HG02763 (cell line): ENCODE data around the gene ABHD17B.
A peak's percentile ranks its signal among the peaks of the same experiment; 100 is the strongest.
"Not testable (repeated sequence)": the region's sequence is repeated elsewhere in the genome, so short reads cannot be mapped to it uniquely, and the experiment has no call there.

ENCODE experiments used
- ATAC-seq: cut with Tn5 transposase; IDR thresholded peaks from one replicate; pipeline ENCODE4 v1.9.1; 2021; ENCODE audit warnings: mild to moderate bottlenecking, moderate library complexity; ENCODE audit not compliant: unreplicated experiment

The ABHD17B gene

GRCh38 chr9:71911061-71911907, at the start of gene ABHD17B, which contains the start of gene C9orf85:
Gene ABHD17B, minus strand, starts transcription at chr9:71911193. Its CDS starts 36,113 bp downstream, at chr9:71875080.
Gene C9orf85, plus strand, starts transcription at chr9:71911639. Its CDS starts 96 bp downstream, at chr9:71911735.
- peak; percentile 95 for ATAC-seq

- no peak for ATAC-seq
Measured at GRCh38 chr9:71955300-71955915, 44.4 kb upstream of the ABHD17B start.

- ATAC-seq = not testable (repeated sequence)
Measured at GRCh38 chr9:71954652-71955051, 43.7 kb upstream of the ABHD17B start.

GRCh38 chr9:71944754-71945375, 33.9 kb upstream of the ABHD17B start:
- ATAC-seq = no peak

GRCh38 chr9:71941998-71942567, 31.1 kb upstream of the ABHD17B start:
- ATAC-seq = no peak

GRCh38 chr9:71941060-71941568, 30.1 kb upstream of the ABHD17B start:
- ATAC-seq = no peak

- no peak for ATAC-seq
Measured at GRCh38 chr9:71937898-71938297, 26.9 kb upstream of the ABHD17B start.

GRCh38 chr9:71937070-71937625, 26.2 kb upstream of the ABHD17B start:
- ATAC-seq = no peak

GRCh38 chr9:71936066-71936465, 25.1 kb upstream of the ABHD17B start:
- ATAC-seq = no peak

- ATAC-seq = no peak
Measured at GRCh38 chr9:71931166-71931565, 20.2 kb upstream of the ABHD17B start.

GRCh38 chr9:71929791-71930440, 18.9 kb upstream of the ABHD17B start:
- no peak for ATAC-seq

GRCh38 chr9:71929223-71929622, 18.2 kb upstream of the ABHD17B start:
- no peak for ATAC-seq

- no peak for ATAC-seq
Measured at GRCh38 chr9:71928806-71929205, 17.8 kb upstream of the ABHD17B start.

GRCh38 chr9:71928376-71928775, 17.4 kb upstream of the ABHD17B start:
- no peak for ATAC-seq

- ATAC-seq = no peak
Measured at GRCh38 chr9:71925834-71926233, 14.8 kb upstream of the ABHD17B start.

- ATAC-seq = no peak
Measured at GRCh38 chr9:71924576-71924975, 13.6 kb upstream of the ABHD17B start.

GRCh38 chr9:71921190-71921814, 10.3 kb upstream of the ABHD17B start:
- ATAC-seq = no peak

- no peak for ATAC-seq
Measured at GRCh38 chr9:71920456-71921189, 9.6 kb upstream of the ABHD17B start.

GRCh38 chr9:71918419-71918818, 7.4 kb upstream of the ABHD17B start:
- ATAC-seq = no peak
